Ectodermal cell (in vitro differentiated cells): ENCODE data around the gene CALB2.
"Not testable (repeated sequence)": the region's sequence is repeated elsewhere in the genome, so short reads cannot be mapped to it uniquely, and the experiment has no call there.

Source experiments
- H3K27ac ChIP-seq: 2 replicates; pipeline ENCODE4 v1.7.0; 2013; ENCODE audit warnings: mild to moderate bottlenecking, low read depth, low read length; ENCODE audit not compliant: insufficient read depth, poor library complexity, severe bottlenecking
- H3K27me3 ChIP-seq: 2 replicates; pipeline ENCODE4 v1.7.0; 2013; ENCODE audit warnings: mild to moderate bottlenecking, low read length; ENCODE audit not compliant: insufficient read depth, control insufficient read depth, poor library complexity, severe bottlenecking
- H3K36me3 ChIP-seq: one replicate; pipeline ENCODE4 v1.7.0; 2013; ENCODE audit warnings: low read length; ENCODE audit not compliant: control insufficient read depth, insufficient read depth
- H3K4me1 ChIP-seq: one replicate; pipeline ENCODE4 v1.7.0; 2013; ENCODE audit warnings: low read length; ENCODE audit not compliant: control insufficient read depth, insufficient read depth
- H3K4me3 ChIP-seq: 2 replicates; pipeline ENCODE4 v1.7.0; 2013; ENCODE audit warnings: low read depth, low read length, control low read depth; ENCODE audit not compliant: insufficient read depth
- H3K9me3 ChIP-seq: 2 replicates; pipeline ENCODE4 v1.7.0; 2013; ENCODE audit warnings: mild to moderate bottlenecking, low read length, moderate library complexity; ENCODE audit not compliant: control insufficient read depth
- WGBS, 2 experiments: methylation state at CpG; one replicate each; pipeline ENCODE4 v1.1.7; 2013; ENCODE audit warnings: missing lambda C conversion rate in 2 of 2; 5-methylcytosine and 5-hydroxymethylcytosine counted together

CALB2 gene

GRCh38 chr16:71351558-71351901, 7.0 kb upstream of the CALB2 start:
- H3K9me3 ChIP-seq, result no peaks in the 10 kb centered on the region
- H3K4me1 ChIP-seq, result no peaks in the 10 kb centered on the region
- H3K4me3 ChIP-seq, result no peak overlapping the region
- no peaks in the 10 kb centered on the region for H3K27me3 ChIP-seq
- 67 to 87% methylated on average over 4 to 5 of the region's 5 CpGs for WGBS, 2 experiments
- no peak overlapping the region for H3K27ac ChIP-seq
- no peaks in the 10 kb centered on the region for H3K36me3 ChIP-seq

- Histone ChIP-seq H3K4me1 (no peaks in the 10 kb centered on the region), H3K9me3 (no peaks in the 10 kb centered on the region), H3K27ac (no peak overlapping the region), H3K36me3 (no peaks in the 10 kb centered on the region), H3K27me3 (peaks cover 5% of the 10 kb centered on the region), H3K4me3 (no peak overlapping the region)
- 94 to 96% methylated on average over 3 of the region's 3 CpGs for WGBS, 2 experiments
These were observed 6.1 kb upstream of the CALB2 start for GRCh38 chr16:71352466-71352865.

- no peaks in the 10 kb centered on the region for H3K36me3 ChIP-seq
- 98 to 99% methylated on average over 1 of the region's 1 CpG for WGBS, 2 experiments
- no peaks in the 10 kb centered on the region for H3K4me1 ChIP-seq
- no peak overlapping the region for H3K4me3 ChIP-seq
- no peaks in the 10 kb centered on the region for H3K9me3 ChIP-seq
- peaks cover 10% of the 10 kb centered on the region for H3K27me3 ChIP-seq
- no peak overlapping the region for H3K27ac ChIP-seq
These were observed 5.5 kb upstream of the CALB2 start for GRCh38 chr16:71352963-71353460.

- Histone ChIP-seq H3K36me3 (no peaks in the 10 kb centered on the region), H3K9me3 (no peaks in the 10 kb centered on the region), H3K27ac (no peak overlapping the region), H3K27me3 (peaks cover 16% of the 10 kb centered on the region), H3K4me1 (no peaks in the 10 kb centered on the region), H3K4me3 (no peak overlapping the region)
- 65 to 72% methylated on average over 5 of the region's 5 CpGs for WGBS, 2 experiments
These were observed 4.8 kb upstream of the CALB2 start for GRCh38 chr16:71353736-71354135.

- 90 to 91% methylated on average over 4 of the region's 4 CpGs for WGBS, 2 experiments
- peaks cover 21% of the 10 kb centered on the region for H3K27me3 ChIP-seq
- no peaks in the 10 kb centered on the region for H3K9me3 ChIP-seq
- no peak overlapping the region for H3K27ac ChIP-seq
- no peak overlapping the region for H3K4me3 ChIP-seq
- no peaks in the 10 kb centered on the region for H3K4me1 ChIP-seq
- no peaks in the 10 kb centered on the region for H3K36me3 ChIP-seq
These were observed 4.4 kb upstream of the CALB2 start for GRCh38 chr16:71354156-71354555.

GRCh38 chr16:71356051-71356740, 2.3 kb upstream of the CALB2 start:
- Histone ChIP-seq H3K36me3 (no peaks in the 10 kb centered on the region), H3K27ac (no peak overlapping the region), H3K4me3 (no peak overlapping the region), H3K4me1 (no peaks in the 10 kb centered on the region), H3K9me3 (no peaks in the 10 kb centered on the region), H3K27me3 (peaks cover 33% of the 10 kb centered on the region)
- 84 to 94% methylated on average over 6 of the region's 7 CpGs for WGBS, 2 experiments

GRCh38 chr16:71356936-71357335, 1.6 kb upstream of the CALB2 start:
- H3K36me3 ChIP-seq, H3K4me1 ChIP-seq, H3K27ac ChIP-seq, H3K4me3 ChIP-seq, H3K9me3 ChIP-seq: not testable (repeated sequence)
- peaks cover 33% of the 10 kb centered on the region for H3K27me3 ChIP-seq
- WGBS, 2 experiments, result 86 to 91% methylated on average over 4 of the region's 4 CpGs

- H3K4me3 ChIP-seq, result no peak overlapping the region
- H3K9me3 ChIP-seq, result no peaks in the 10 kb centered on the region
- 26 to 30% methylated on average over 11 of the region's 11 CpGs for WGBS, 2 experiments
- no peak overlapping the region for H3K27ac ChIP-seq
- H3K4me1 ChIP-seq, result no peaks in the 10 kb centered on the region
- no peaks in the 10 kb centered on the region for H3K36me3 ChIP-seq
- H3K27me3 ChIP-seq, result peaks cover 33% of the 10 kb centered on the region
These were observed 842 bp upstream of the CALB2 start for GRCh38 chr16:71357681-71358080.

GRCh38 chr16:71359431-71359830, 908 bp downstream of the CALB2 start:
- Histone ChIP-seq H3K9me3 (no peaks in the 10 kb centered on the region), H3K27ac (no peak overlapping the region), H3K4me1 (no peaks in the 10 kb centered on the region), H3K4me3 (no peak overlapping the region), H3K27me3 (peaks cover 33% of the 10 kb centered on the region), H3K36me3 (no peaks in the 10 kb centered on the region)
- WGBS, 2 experiments, result 96 to 97% methylated on average over 6 of the region's 6 CpGs

GRCh38 chr16:71360378-71360777, 1.9 kb downstream of the CALB2 start:
- 94% methylated on average over 2 of the region's 2 CpGs for WGBS, 2 experiments
- Histone ChIP-seq H3K36me3 (no peaks in the 10 kb centered on the region), H3K4me3 (no peak overlapping the region), H3K4me1 (no peaks in the 10 kb centered on the region), H3K27ac (no peak overlapping the region), H3K27me3 (peaks cover 33% of the 10 kb centered on the region), H3K9me3 (no peaks in the 10 kb centered on the region)
